C4-2B (cell line): Measurements from ENCODE around the gene DGKI.

Source experiments
- H3K27ac ChIP-seq: fragments of 450-650 bp; 2 replicates; pipeline ENCODE4 v1.5.1; 2017
- CTCF ChIP-seq: fragments of 450-650 bp; conservative IDR thresholded peaks from 2 replicates; pipeline ENCODE4 v1.5.1; 2017; ENCODE audit warnings: mild to moderate bottlenecking
- ZFX ChIP-seq: fragments of 450-650 bp; IDR thresholded peaks from 2 replicates; pipeline ENCODE4 v1.6.1; 2017

DGKI gene

GRCh38 chr7:137871170-137871915, 24.6 kb upstream of the DGKI start:
- H3K27ac ChIP-seq, result no peak overlapping the region
- TF ChIP-seq ZFX (no peak), CTCF (no peak)

- TF ChIP-seq CTCF, result no peak
- TF ChIP-seq ZFX, result no peak
- no peak overlapping the region for H3K27ac ChIP-seq
Measured at GRCh38 chr7:137870684-137871083, 23.9 kb upstream of the DGKI start.

GRCh38 chr7:137870078-137870477, 23.3 kb upstream of the DGKI start:
- TF ChIP-seq ZFX (no peak), CTCF (no peak)
- no peak overlapping the region for H3K27ac ChIP-seq

- no peak overlapping the region for H3K27ac ChIP-seq
- TF ChIP-seq CTCF (no peak), ZFX (no peak)
Measured at GRCh38 chr7:137869260-137869659, 22.5 kb upstream of the DGKI start.

GRCh38 chr7:137867289-137867688, 20.5 kb upstream of the DGKI start:
- no peak overlapping the region for H3K27ac ChIP-seq
- TF ChIP-seq CTCF (no peak), ZFX (no peak)

- H3K27ac ChIP-seq, result no peak overlapping the region
- TF ChIP-seq CTCF (no peak), ZFX (no peak)
Measured at GRCh38 chr7:137865764-137866163, 19.0 kb upstream of the DGKI start.

GRCh38 chr7:137862964-137863363, 16.2 kb upstream of the DGKI start:
- TF ChIP-seq CTCF, result no peak
- no peak for TF ChIP-seq ZFX
- no peak overlapping the region for H3K27ac ChIP-seq
